Epithelial cell of proximal tubule (primary cell): ENCODE measurements around the gene HOXB3. TPM values are rescaled to one million over a fixed set of nuclear protein-coding genes. Genes with fewer than 3 reads are reported as not detected.

ENCODE experiments used
- DNase-seq: peaks from one replicate; pipeline ENCODE4 v3.0.0-alpha.2; 2011; ENCODE audit warnings: low read depth
- H3K4me3 ChIP-seq: 2 replicates; pipeline ENCODE4 v1.5.1; 2011; ENCODE audit warnings: low read depth, mild to moderate bottlenecking, low read length
- total RNA-seq: library from RNA; depleted of rRNA; stranded (reverse); fragments of >200 nt; gene quantifications from 2 replicates; pipeline ENCODE4 v1.2.3, GENCODE V29; 2015
- TF ChIP-seq, protein P1 (sequence below): conservative IDR thresholded peaks from 2 replicates; pipeline ENCODE4 v1.5.1; 2012; ENCODE audit warnings: low read depth, mild to moderate bottlenecking, low read length

HOXB3 gene
- total RNA-seq, 1 donor from 2014 or later, result 49.9 TPM

GRCh38 chr17:48595278-48595999 lies 5.4 kb upstream of the HOXB3 start:
- peak overlapping the region; percentile 74 for H3K4me3 ChIP-seq
- DNase-seq, result no peak
- TF ChIP-seq, protein P1, sequence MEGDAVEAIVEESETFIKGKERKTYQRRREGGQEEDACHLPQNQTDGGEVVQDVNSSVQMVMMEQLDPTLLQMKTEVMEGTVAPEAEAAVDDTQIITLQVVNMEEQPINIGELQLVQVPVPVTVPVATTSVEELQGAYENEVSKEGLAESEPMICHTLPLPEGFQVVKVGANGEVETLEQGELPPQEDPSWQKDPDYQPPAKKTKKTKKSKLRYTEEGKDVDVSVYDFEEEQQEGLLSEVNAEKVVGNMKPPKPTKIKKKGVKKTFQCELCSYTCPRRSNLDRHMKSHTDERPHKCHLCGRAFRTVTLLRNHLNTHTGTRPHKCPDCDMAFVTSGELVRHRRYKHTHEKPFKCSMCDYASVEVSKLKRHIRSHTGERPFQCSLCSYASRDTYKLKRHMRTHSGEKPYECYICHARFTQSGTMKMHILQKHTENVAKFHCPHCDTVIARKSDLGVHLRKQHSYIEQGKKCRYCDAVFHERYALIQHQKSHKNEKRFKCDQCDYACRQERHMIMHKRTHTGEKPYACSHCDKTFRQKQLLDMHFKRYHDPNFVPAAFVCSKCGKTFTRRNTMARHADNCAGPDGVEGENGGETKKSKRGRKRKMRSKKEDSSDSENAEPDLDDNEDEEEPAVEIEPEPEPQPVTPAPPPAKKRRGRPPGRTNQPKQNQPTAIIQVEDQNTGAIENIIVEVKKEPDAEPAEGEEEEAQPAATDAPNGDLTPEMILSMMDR, result no peak

DNA sequence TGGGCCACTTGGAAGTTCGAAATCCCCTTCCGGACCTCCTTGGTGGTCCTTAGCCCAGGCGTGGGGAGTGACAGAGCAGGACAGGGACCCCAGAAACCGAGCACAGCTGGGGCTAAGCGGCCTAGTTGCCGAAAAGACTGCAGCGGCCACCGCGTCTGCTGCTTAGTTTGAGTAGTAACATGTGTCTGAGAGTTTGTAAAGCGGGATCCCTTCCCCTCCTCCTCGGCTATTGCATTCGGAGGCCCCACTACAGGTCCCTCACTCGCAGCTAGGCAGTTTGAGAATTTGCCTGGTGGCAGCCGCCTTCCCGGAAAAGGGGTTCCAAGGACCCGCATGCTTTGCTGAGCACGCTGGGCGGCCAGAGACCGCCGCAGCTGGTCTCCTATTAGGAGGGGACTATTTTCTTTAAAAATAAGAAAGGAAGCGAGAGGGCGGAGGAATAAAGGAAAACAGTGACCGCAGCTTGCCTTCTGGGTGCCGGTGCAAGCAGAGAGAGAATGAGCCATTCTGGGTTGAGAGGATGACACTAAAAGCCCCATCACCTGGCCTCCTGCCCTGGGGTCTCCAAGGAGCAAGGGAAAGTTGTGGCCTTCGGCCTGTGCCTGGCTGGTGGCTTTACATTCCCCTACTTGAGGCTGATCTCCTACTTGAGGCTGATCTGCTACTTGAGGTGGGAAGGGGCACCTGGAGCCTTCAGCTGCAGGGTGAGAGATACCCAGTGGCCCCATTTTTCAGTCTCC lies 4.7 kb upstream of the HOXB3 start:
- H3K4me3 ChIP-seq, result peak overlapping the region; percentile 74
- no peak for DNase-seq
- TF ChIP-seq, protein P1, result no peak

DNA sequence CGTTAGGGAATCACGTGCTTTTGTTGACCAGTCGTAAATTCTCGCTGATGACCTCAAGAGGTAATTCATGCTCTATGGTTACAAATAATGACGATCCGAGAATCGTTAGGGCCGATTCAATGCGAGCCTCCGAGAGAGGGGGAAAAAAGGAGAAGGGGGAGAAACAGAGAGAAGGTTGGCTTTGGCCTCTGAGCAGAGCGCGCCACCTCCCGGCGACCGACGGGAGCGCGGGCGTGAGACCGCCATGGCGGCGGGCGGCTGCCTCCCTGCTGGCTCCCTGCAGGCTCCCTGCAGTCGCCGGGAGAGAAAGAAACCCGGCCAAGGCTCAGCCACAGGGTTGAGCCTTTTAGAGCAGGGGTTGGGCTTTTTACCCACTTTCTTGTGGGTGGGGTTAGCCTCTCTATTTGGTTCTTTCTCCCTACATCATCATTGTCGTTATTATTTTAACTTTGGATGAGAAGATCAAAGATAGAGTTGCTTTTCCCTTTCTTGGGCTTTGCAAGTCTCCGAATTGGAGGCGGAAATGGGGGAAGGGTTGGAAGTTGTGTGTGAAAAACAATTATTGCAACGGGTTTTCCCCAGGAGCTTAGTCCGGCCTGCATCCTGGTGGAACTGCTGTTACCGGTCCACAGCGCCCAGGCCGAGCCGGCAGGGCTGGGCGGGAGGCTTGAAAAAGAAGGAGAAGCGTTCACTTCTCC lies 3.9 kb upstream of the HOXB3 start:
- no peak for DNase-seq
- H3K4me3 ChIP-seq, result peak overlapping the region; percentile 74
- TF ChIP-seq, protein P1, result peak; percentile 84

- DNase-seq, result no peak
- TF ChIP-seq, protein P1, result no peak
- peak within 1 kb of the TSS; percentile 74 for H3K4me3 ChIP-seq
Observed at GRCh38 chr17:48593126-48593829, 3.2 kb upstream of the HOXB3 start, which contains the start of gene HOXB5. Gene HOXB5 (minus strand): TSS chr17:48593779. CDS start chr17:48593682, 97 bp downstream.

GRCh38 chr17:48592577-48592976 lies 2.5 kb upstream of the HOXB3 start:
- H3K4me3 ChIP-seq, result peak overlapping the region; percentile 74
- no peak for DNase-seq
- TF ChIP-seq, protein P1, result no peak

- TF ChIP-seq, protein P1, result no peak
- peak overlapping the region; percentile 74 for H3K4me3 ChIP-seq
- DNase-seq, result no peak
Observed at GRCh38 chr17:48592057-48592514, 2.0 kb upstream of the HOXB3 start.
